Myocyte (in vitro differentiated cells): ENCODE results near the gene SPTY2D1. TPM values are rescaled to one million over a fixed set of nuclear protein-coding genes. Genes with fewer than 3 reads are reported as not detected.

Source experiments
- DNase-seq: peaks from one replicate; pipeline ENCODE4 v3.0.0-alpha.2; 2012; ENCODE audit warnings: low read depth
- total RNA-seq: library from RNA; depleted of rRNA; stranded (reverse); fragments of >200 nt; gene quantifications from 2 replicates; pipeline ENCODE4 v1.2.3, GENCODE V29; 2014

Gene SPTY2D1
- total RNA-seq, 1 donor from 2014 or later = 22.0 TPM

GRCh38 chr11:18566406-18566805 lies 67.7 kb downstream of the SPTY2D1 start:
- DNase-seq = no peak

- DNase-seq = no peak
Observed at GRCh38 chr11:18564149-18564548, 70.0 kb downstream of the SPTY2D1 start.

DNA sequence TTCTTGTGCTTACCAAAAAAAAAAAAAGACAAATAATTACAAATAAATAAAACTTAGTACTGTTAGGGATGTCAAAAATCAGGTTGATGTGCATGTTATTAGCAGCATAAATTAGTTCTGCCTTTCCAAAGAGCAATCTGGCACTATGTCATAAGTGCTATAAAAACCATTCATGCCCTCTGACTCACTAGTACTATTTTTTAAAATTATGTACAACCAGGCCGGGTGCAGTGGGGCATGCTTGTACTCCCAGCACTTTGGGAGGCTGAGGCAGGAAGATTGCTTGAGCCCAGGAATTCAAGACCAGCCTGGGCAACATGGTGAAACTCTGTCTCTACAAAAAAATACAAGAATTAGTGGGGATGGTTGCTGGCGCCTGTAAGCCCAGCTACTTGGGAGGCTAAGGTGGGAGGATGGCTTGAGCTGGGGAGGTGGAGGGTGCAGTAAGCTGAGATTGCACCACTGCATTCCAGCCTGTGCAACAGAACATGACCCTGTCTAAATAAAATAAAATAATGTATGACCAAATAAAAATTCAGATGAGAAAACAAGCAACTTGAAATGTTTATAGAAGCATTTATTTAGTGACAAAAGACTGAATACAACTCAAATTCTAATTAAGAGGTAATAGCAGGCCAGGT lies 70.9 kb downstream of the SPTY2D1 start:
- DNase-seq = peak; percentile 3

Other genes starting within 250 kb of the SPTY2D1 start
- 316 and 487 TPM in 2 replicates for gene LDHA, start 239.8 kb downstream of the SPTY2D1 start, total RNA-seq
- not detected in 2 replicates for gene LDHC, start 222.0 kb downstream of the SPTY2D1 start, total RNA-seq
- not detected in 2 replicates for gene LDHAL6A, start 178.5 kb downstream of the SPTY2D1 start, total RNA-seq
- gene TSG101, start 107.4 kb downstream of the SPTY2D1 start, total RNA-seq = 169 and 185 TPM in 2 replicates
- gene UEVLD, start 45.6 kb downstream of the SPTY2D1 start, total RNA-seq = 24.9 and 27.1 TPM in 2 replicates
- gene MISFA, start 34.6 kb downstream of the SPTY2D1 start, total RNA-seq = 1.0 and 4.8 TPM in 2 replicates
- gene TMEM86A, start 64.4 kb upstream of the SPTY2D1 start, total RNA-seq = 11.6 and 12.9 TPM in 2 replicates
- gene IGSF22, start 91.8 kb upstream of the SPTY2D1 start, total RNA-seq = 23.5 and 34.5 TPM in 2 replicates
- not detected in 2 replicates for gene PTPN5, start 157.5 kb upstream of the SPTY2D1 start, total RNA-seq